ENCODE measurements around the gene NUP210L.

GRCh38 chr1:153968000-153968363 is 186.9 kb downstream of the NUP210L start:
- TF ChIP-seq CTCF (conservative IDR thresholded peaks at IDR 0.05) (no peak), EZH2 (IDR thresholded peaks at IDR 0.05; ENCODE audit: low read depth) (no peak)
